GM10266 (cell line): ENCODE measurements around the gene DUSP5.

Source experiments
- DNase-seq: peaks from one replicate; pipeline ENCODE4 v3.0.0; 2012; ENCODE audit errors: extremely low spot score
- TF ChIP-seq, protein P1 (sequence below): IDR thresholded peaks from 2 replicates; pipeline ENCODE4 v1.5.1; 2012; ENCODE audit warnings: mild to moderate bottlenecking, low read depth; ENCODE audit not compliant: control insufficient read depth, insufficient read depth; ENCODE audit errors: missing control alignments

Gene DUSP5

DNA sequence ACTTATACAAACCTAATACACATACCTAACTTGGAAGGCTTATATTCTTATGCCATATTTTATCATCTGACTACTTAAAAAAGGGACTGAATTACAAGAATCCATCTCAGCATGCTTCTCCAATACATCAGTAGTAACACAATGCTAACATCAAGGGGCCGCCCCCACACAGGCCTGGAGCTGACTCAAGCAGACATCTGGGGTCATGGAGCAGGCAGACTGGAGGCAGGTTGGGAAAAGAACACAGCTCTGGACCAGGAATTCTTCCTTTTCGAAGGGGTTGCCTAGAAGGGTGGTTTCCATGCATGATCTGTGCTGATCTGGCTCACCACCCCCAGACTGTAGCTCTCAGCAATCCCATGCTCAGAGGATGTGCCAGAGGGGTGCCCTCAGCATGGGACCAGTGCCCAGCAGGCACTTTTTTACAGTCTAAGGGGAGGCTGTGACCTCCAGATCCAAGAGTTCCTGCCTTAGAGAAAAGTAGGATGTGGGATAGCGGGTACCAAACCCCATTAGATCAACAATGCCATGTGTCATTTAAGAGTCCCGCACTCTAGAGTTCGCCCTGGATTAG lies 26.1 kb upstream of the DUSP5 start:
- TF ChIP-seq, protein P1, sequence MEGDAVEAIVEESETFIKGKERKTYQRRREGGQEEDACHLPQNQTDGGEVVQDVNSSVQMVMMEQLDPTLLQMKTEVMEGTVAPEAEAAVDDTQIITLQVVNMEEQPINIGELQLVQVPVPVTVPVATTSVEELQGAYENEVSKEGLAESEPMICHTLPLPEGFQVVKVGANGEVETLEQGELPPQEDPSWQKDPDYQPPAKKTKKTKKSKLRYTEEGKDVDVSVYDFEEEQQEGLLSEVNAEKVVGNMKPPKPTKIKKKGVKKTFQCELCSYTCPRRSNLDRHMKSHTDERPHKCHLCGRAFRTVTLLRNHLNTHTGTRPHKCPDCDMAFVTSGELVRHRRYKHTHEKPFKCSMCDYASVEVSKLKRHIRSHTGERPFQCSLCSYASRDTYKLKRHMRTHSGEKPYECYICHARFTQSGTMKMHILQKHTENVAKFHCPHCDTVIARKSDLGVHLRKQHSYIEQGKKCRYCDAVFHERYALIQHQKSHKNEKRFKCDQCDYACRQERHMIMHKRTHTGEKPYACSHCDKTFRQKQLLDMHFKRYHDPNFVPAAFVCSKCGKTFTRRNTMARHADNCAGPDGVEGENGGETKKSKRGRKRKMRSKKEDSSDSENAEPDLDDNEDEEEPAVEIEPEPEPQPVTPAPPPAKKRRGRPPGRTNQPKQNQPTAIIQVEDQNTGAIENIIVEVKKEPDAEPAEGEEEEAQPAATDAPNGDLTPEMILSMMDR: no peak
- no peak for DNase-seq

DNA sequence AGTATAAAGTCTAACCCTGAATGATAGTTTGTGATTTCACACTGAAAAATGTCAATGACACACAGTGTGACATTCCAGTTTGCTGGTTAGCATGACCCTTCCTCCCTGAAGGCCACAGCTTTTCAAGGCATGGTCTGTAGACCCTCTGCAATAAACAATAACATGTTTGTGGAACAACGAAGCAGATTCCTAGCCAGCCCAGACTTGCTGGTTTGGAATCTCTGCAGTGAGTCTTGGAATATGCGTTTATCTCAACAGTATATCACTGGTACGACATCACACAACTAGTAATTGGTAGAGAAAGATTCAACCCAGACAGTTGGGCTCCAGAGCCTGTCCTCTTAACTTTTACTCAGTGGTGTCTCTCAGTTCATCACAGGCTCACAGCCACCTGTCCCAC lies 23.7 kb upstream of the DUSP5 start:
- TF ChIP-seq, protein P1: no peak
- no peak for DNase-seq

DNA sequence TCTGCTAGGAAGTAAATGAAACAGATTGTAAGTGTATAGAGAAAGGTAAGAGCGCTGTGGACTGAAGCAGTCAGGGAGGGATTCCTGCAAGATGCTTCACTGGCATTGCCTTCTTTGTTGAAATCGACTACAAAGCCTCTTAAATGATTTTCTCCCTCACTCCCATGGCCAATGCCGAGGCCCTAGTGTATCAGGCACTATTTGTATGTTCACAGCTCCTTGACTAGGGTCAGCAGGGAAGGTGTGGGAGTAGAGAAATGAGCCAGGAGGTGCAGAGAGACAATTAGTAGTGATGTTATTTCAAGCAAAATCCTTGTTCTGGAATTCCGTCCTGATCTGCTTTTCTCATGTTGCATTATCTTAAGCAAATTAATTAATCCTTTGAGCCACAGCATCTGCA lies 22.9 kb upstream of the DUSP5 start:
- DNase-seq: no peak
- TF ChIP-seq, protein P1: no peak

DNA sequence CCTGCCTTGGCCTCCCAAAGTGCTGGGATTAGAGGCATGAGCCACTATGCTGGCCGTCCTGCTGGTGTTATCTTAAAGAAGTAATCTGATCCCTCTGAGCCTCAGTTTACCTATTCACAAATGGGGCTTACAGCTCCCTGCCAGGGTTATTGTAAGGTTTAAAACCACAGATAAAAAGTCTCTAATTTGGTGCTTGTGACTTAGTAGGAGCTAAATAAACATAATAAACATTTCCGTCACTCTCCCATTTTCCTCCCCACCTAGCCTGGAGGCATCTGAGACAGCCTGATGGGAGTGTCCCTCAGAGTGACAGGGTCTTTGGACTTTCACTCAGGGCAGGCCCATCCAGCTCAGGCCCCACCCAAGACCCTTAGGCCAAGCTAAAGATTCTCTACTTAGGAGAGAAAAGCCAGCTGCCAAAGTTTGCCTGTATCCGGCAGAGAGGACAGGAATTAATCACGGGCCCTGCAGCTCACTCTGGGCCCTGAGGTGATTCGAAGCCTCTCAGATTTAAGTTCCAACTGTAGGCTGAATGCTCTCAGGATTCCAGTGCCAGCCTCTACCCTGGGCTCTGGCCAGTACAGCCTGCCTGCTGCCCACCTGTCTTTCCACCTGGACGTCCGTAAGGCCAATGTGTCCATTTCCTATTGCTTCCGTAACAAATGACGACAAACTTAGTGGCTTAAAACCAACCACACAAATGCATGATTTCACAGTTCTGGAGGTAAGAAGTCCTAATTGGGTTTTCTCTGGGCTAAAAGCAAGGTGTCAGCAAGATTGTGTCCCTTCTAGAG lies 21.8 kb upstream of the DUSP5 start:
- TF ChIP-seq, protein P1: no peak
- DNase-seq: no peak

DNA sequence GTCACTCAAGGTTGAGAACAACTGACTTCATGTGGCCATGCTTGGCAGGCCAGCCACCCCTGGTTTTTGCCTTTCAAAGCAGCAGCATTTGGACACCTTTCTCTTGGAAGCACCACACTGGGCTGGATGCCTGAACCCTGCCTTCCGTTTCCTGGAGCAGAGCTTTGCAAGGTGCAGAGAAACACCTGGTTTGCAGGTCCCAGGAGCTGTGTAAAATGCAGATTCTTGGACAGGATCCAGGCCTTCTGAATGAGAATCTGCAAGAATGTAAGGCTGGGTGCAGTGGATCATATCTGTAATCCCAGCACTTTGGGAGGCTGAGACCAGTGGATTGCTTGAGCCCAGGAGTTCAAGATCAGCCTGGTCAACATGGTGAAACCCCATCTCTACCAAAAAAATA lies 18.0 kb upstream of the DUSP5 start:
- no peak for DNase-seq
- TF ChIP-seq, protein P1: no peak

DNA sequence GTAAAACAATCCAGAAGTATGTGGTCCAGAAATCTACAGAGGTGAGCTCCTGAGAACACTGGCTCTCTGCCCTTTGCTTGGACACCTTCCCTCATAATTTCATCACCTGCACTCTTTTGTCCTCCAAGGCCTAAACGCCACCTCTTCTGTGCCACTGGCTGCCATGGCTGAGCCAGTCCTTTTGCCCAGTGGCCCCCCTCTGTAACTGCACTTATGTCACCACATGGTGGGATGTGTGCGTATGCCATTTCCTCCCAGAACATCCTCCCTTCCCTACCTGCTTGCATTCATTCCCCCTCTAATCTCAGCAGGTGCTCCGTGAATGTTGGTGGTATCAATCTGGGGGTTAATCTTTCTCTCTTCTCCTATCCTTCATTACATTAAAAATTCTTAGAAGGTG lies 17.3 kb upstream of the DUSP5 start:
- TF ChIP-seq, protein P1: no peak
- DNase-seq: no peak

DNA sequence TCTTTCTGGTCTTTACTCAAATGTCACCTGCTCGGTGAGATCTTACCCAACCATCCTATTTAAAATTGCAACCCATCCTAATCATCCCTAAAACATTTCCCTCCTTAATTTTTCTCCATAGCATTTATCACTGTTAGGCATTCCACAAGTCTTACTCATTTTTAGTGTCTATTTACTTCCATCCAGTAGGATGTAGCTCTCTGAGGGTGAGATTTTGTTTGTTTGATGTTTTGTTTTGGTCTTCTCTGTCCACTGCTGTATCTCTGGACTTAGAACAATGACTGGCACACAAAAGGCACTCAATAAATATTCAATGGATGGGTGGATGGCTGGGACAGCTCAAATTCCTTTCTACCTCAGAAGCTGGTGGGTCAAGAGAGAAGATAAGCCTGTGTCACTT lies 15.8 kb upstream of the DUSP5 start:
- TF ChIP-seq, protein P1: no peak
- no peak for DNase-seq
